Inflammatory macrophage treated with lipopolysaccharide for 4 hours (primary cell): Measurements from ENCODE around the gene VMP1.
A peak's percentile ranks its signal among the peaks of the same experiment; 100 is the strongest.

Experiments
- DNase-seq: peaks from one replicate; pipeline ENCODE4 v3.0.0-alpha.2; 2020

Gene VMP1

DNA sequence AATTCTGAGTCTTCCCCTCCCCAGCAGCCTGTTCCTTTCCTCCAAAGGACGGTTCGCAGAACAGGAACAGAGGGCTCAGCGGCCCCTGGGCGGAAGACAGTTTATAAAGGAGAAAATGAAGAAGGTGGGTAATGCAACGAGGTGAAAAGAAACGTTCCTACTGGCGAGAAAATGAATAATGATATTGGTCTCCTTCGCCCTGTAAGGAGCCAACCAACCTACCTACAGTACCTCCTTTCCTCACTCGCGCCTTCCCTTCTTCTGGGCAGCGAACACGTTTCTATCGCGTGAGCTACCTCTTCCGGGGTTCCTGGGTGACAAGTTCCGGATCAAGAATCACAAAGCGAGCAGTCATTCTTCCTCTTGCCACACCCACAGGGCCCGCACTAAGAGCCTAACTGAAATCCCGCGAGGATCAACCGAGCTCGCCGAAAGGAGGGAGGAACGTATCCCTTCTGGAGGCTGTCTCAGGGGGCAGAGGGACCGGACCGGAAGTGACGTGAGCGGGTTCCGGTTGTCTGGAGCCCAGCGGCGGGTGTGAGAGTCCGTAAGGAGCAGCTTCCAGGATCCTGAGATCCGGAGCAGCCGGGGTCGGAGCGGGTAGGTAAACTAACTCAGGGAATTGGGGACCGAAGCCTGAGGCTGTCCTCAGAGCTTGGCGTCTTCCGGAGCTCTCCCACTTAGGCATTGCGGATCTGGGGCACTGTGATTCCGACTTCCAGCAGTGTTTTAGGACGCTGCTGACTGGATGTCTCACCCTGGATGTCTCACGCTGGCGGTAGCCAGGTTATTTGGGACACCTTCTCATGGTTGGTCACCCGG is at the start of gene VMP1, which contains the start of gene PTRH2:
Gene VMP1 (plus strand): TSS at position 506 of the 822 bp plus-strand sequence. CDS start 23,793 bp downstream, outside the sequence.
Gene PTRH2 (minus strand): TSS at position 282 of the 822 bp plus-strand sequence. CDS start 9,452 bp downstream, outside the sequence.
- DNase-seq: peak; percentile 100

DNA sequence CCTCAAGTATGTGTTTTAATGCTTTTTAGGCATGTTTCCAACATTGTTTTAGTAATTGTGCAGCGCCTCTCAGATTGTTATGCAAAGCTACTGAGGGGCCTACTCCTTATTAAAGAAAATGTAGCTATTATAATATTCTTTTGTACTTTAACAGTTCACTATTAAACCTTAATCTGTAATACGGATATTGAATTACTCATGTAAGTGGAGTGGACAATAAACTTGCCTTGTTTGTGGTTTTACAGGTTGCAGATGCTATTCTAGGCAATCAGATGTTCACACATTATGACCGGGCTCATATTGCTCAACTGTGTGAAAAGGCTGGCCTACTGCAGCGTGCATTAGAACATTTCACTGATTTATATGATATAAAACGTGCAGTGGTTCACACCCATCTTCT is 41.2 kb upstream of the VMP1 start:
- DNase-seq: no peak

- DNase-seq: peak; percentile 41
Observed at GRCh38 chr17:59668816-59669215, 38.6 kb upstream of the VMP1 start.

GRCh38 chr17:59669411-59669810 is 38.0 kb upstream of the VMP1 start:
- DNase-seq: no peak

GRCh38 chr17:59669944-59670343 is 37.5 kb upstream of the VMP1 start:
- DNase-seq: no peak

DNA sequence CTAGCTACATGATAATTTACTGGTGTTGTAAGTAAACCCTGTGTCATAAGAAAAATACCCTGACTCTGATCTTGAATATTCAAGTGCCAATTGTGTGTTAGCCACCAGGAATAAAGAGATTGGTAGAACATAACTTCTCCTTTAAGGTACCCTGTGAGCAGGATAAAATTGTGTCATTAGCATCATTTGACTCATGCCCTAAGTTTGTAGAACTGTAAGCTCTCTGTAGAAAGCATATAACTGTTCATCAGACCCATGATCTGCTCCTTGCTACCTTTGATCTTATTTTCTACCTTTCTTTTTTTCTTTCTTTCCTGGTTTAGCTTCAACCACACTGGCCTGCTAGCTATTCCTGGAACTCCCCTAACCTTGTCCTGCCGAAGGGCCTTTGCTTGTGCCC is 36.1 kb upstream of the VMP1 start:
- no peak for DNase-seq

DNA sequence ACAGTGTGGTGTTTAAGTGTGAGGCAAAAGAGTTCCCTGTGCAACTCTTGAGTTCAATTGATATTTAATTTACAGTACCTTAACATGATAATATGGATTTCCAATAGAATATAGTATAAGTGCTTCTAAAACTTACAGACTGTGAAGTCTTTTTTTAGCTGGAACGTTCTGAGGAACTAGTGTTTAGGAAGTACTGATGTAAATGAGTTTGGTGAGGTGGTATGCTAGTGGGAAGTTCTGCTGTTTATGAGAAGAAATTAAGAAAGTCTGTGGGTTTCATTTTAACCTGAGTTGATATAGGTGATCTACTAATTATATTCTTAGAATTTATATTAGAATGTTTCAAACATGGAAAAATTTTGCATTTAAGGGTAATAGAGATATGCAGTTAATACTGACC is 32.2 kb upstream of the VMP1 start:
- no peak for DNase-seq

DNA sequence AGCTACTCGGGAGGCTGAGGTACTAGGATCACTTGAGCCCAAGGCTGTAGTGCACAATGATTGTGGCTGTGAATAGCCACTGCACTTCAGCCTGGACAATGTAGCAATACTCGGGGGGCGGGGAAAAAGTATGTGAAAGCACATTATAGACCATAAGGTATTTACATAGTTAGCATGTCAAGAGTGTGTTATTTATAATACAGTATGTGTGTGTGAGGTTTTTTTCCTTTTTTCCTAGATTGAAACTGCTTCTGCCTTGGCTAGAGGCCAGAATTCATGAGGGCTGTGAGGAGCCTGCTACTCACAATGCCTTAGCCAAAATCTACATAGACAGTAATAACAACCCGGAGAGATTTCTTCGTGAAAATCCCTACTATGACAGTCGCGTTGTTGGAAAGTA is 30.7 kb upstream of the VMP1 start:
- no peak for DNase-seq

DNA sequence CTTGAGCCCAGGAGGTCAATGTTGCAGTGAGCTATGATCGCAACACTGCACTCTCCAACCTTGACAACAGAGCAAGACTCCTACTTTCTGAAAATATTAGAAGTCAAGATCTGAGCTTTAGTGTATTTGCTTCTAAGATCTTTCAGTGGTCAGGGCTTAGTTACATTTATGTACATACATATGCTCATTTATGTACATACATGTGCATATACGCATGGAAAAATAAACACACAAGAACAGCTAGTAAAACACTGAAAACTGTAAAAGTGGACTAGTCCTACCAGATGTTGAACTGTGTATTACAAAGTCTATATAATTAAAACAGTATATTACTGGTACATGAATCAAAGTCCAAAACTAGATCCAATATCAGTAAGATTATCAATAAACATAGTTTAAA is 28.5 kb upstream of the VMP1 start:
- DNase-seq: no peak

- no peak for DNase-seq
Observed at GRCh38 chr17:59680314-59680713, 27.1 kb upstream of the VMP1 start.

DNA sequence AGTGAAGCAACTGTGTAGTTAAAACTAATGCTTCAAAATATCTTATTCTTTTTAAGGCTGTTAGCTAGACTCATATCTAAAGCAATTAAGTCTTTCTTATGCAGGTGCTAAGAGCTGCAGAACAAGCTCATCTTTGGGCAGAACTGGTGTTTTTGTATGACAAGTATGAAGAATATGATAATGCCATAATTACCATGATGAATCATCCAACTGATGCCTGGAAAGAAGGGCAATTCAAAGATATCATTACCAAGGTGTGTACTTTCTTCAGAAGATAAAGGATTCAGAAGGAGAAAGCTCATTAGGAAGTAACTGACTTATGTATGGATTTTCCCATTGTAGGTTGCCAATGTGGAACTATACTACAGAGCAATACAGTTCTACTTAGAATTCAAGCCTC is 24.2 kb upstream of the VMP1 start:
- no peak for DNase-seq

DNA sequence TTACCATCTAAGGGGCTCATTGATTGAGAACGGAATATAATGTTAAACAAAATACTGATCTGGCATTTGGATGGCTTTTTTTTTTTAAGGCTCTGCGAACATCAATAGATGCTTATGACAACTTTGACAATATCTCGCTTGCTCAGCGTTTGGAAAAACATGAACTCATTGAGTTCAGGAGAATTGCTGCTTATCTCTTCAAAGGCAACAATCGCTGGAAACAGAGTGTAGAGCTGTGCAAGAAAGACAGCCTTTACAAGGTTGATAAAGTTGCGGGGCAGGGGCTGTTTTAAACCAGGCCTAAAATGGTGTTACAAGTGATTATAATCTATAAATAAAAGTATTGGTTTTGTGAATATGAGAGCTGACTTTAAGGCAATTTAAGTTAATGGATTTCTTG is 22.5 kb upstream of the VMP1 start:
- DNase-seq: no peak

DNA sequence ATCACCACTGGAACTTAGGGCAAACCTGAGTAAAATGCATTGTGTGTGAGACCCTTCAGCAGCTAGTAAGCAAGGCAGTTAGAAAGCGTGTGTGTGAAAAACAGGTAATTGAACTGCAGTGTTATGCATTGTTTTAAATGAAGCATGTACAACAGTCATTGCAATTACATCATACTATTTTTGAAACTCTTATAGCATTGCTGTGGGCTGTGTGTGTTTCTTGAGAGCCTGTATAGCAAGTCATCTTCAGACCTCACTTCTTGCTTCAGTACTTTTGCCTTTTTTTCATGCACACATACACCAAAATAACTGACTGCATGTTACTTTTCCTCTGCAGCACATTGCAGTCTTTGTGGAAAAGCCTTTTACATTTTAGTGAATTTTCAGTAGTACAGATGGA is 19.4 kb upstream of the VMP1 start:
- no peak for DNase-seq

DNA sequence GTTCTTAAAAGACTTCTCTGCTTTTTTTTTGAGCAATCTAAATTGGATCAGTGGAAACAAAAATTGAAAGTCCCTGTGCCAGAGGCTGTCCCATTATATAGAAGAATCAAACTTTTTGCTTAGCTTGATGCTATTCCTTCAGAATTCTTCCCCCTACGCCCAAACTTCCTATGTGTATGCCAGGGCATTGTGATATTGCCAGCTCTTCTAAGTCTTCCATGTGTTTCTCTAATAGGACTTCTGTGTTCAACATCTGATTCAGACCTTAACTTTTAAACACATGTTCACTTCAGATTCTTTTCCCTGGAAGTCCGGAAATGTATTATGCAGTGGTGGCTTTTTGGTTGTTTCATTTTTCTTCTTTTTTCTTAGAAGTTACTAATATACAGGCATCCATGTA is 19.0 kb upstream of the VMP1 start:
- no peak for DNase-seq

DNA sequence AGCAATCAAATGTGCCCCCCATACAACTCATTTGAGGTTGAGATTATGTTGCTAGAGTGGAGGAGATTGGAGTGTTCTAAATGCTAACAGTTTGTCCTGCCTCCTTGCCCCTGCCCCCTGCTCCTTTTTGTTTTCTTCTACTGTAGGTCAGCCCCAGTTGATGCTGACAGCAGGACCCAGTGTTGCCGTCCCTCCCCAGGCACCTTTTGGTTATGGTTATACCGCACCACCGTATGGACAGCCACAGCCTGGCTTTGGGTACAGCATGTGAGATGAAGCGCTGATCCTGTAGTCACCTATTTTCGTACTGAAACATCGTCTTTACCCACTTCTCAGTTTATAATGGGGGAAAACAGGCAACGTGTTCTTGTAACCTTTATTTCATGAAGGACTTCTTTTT is 13.9 kb upstream of the VMP1 start:
- no peak for DNase-seq

DNA sequence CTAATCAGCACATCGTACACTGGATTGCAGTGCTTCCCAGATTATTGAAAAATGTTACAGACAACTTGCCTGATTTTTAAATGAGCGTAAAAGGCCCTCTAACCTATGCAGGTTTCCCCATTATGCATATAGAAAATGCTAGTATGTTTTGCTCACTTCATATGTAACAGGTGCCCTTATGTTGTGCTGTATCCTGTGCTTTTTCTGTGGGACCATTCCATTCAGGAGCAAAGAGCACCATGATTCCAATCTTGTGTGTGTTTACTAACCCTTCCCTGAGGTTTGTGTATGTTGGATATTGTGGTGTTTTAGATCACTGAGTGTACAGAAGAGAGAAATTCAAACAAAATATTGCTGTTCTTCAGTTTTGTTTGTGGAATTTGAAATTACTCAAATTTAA is 13.1 kb upstream of the VMP1 start:
- DNase-seq: no peak

- no peak for DNase-seq
Observed at GRCh38 chr17:59695945-59696681, 11.3 kb upstream of the VMP1 start.

DNA sequence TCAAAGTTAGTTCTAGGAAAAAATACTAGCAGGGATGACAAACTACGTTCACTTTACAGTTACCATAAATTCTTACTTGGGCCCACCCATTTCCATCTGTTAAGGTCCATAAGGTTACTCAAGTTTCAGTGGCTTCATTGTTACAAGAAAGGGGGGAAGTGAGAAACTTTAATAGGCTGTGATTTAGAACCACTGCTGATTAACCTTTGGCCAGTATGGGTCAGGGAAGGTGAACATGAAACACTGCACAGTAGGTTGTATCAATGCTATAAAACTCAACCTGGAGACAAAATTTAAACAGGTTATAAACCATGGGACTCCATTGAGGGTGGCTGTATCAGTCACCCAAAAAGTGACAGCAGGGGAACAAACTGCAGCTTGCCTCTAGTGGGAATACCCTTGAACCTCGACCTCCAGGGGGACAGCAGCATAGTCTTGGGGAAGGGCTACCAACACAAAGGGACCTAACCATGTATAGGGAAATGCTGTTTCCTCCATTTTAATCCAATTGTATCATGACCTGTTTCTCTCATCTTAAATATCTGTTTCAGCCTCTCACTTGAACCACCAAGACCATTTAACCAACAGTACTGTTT is 10.7 kb upstream of the VMP1 start:
- DNase-seq: no peak

DNA sequence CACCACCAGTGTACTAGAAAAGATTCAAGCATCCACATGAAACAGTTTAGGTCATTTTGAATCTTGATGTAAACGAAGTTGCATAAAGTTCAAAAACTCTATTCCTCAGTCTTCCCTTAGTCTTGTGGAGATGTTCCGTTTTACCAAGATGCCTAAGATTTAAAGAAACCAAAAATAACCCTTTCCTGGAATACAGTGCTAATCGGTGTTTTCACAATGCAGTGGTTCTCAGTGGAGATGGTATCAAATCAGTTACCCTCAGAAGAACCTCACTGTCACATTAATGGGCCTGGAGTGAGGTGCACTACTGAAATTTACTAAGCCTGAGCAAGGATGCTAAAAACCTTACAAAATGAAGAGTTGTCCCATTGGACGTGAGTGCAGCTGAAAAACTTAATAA is 9.3 kb upstream of the VMP1 start:
- no peak for DNase-seq

GRCh38 chr17:59699218-59699617 is 8.2 kb upstream of the VMP1 start:
- DNase-seq: no peak

GRCh38 chr17:59699786-59700185 is 7.7 kb upstream of the VMP1 start:
- no peak for DNase-seq

- DNase-seq: no peak
Observed at GRCh38 chr17:59702304-59702703, 5.2 kb upstream of the VMP1 start.

GRCh38 chr17:59707971-59708430 is 547 bp downstream of the VMP1 start:
- no peak for DNase-seq

- no peak for DNase-seq
Observed at GRCh38 chr17:59711936-59712335, 4.5 kb downstream of the VMP1 start.
